ENCODE data around the gene GMPPA.
A peak's percentile ranks its signal among the peaks of the same experiment; 100 is the strongest.

Gene GMPPA

DNA sequence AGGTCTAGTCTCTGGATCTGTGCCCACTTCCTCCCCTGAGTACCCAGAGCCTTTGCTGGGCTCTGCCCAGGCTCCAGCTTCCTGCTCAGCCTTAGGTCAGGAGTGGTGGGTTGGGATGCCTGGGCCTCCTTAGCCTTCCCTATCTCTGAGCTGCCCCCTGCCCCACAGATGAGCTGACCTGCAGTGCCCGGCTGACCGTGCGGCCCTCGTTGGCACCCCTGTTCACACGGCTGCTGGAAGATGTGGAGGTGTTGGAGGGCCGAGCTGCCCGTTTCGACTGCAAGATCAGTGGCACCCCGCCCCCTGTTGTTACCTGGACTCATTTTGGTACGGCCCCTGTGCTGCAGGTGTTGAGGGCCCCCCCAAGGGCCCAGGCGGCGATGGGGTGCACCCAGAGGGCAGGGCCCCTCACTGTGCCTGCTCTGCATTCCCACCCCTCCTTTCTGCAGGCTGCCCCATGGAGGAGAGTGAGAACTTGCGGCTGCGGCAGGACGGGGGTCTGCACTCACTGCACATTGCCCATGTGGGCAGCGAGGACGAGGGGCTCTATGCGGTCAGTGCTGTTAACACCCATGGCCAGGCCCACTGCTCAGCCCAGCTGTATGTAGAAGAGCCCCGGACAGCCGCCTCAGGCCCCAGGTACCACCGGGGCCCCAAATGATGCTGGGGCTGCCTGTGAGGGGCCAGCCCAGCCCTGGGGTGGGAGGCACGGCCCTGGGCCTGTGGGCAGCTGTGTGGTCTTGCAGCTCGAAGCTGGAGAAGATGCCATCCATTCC is 30.1 kb upstream of the GMPPA start:
- no peak for DNase-seq (ENCODE audit: low read depth in 2 of 2)

DNA sequence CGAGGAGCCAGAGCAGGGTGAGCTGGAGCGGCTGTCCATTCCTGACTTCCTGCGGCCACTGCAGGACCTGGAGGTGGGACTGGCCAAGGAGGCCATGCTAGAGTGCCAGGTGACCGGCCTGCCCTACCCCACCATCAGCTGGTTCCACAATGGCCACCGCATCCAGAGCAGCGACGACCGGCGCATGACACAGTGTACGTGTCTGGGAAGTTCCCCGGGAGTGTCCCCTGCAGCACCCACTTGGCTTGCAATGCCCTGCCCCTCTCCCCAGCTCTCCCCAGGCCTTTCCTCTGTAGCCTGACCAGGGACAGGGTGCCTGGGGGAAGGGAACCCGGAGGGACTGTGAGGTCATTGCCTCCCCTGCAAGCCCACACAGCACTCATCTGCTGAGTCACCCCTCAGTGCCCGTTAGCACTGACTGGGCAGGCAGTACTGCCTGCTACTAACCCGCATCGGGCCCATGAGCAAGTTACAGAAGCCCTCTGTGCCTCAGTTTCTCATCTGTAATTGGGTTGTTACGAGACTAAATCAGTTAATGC is 29.4 kb upstream of the GMPPA start:
- no peak for DNase-seq (ENCODE audit: low read depth in 2 of 2)

DNA sequence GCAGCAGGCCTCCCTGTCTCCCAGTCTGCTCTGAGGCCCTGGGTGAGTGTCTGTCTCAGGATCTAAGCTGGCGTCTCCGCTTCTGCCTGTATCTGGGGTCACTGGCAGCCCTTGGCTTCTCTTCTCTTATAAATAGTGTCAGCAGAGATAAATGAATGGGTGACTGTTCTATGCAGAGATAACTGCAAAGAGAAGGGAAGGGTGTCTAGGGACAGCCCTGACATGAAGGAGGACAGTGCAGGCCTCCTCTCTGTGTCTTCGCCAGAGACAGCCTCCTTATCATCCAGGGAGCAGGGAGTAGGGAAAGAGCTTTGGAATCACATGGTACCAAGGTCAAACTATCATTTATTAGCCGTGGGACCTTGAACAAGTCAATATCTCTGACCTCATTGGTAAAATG is 28.3 kb upstream of the GMPPA start:
- DNase-seq (ENCODE audit: low read depth in 2 of 2): no peak

DNA sequence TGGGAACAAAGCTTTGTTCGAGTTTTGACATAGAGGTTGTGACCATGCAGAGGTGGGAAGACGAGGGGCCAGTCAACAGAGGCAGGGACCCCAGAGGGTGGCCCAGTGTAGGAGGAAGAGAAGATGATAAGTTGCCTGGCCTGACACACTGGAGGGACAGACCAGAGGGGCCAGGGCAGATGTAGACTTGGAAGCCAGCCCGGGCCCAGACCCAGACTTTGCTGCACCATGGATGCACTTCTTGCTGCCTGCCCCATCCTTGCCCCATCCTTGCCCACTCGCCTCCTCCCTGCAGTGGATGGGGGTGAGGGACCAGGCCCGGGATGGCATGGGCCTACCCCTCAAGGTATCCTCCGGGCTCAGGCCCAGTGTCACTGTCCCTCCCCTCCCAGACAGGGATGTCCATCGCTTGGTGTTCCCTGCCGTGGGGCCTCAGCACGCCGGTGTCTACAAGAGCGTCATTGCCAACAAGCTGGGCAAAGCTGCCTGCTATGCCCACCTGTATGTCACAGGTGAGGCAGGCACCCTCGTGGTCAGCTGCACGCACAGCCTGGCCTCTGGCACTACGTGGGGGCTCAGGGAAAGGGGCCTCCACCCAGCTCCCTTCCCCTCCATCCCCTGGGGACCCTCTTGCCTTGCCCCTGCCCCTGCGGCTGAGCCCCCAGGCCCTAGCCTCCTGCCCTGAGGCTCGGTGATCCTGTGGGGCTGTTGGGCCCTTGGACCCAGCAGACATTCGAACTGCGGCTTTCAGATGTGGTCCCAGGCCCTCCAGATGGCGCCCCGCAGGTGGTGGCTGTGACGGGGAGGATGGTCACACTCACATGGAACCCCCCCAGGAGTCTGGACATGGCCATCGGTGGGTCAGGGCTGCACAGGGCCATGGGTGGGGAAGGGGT is 27.0 kb upstream of the GMPPA start:
- no peak for DNase-seq (ENCODE audit: low read depth in 2 of 2)

DNA sequence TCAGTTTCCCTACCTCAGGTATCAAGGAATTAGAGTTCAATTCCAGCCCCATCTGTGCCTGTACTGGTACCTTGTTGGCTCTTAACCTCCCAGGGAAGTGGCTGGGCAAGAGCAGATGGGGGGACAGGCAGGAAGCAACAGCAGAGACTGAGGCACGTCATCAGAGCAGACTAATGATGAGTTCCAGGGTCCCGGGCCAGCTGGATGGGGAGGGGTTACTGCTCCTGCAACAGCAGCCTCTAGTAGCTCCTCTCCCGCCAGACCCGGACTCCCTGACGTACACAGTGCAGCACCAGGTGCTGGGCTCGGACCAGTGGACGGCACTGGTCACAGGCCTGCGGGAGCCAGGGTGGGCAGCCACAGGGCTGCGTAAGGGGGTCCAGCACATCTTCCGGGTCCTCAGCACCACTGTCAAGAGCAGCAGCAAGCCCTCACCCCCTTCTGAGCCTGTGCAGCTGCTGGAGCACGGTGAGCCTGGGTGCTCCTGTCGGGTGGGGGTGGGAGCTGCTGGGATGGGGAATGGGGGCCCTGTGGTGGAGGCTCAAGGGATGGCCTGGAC is 26.0 kb upstream of the GMPPA start:
- DNase-seq (ENCODE audit: low read depth in 2 of 2): no peak

DNA sequence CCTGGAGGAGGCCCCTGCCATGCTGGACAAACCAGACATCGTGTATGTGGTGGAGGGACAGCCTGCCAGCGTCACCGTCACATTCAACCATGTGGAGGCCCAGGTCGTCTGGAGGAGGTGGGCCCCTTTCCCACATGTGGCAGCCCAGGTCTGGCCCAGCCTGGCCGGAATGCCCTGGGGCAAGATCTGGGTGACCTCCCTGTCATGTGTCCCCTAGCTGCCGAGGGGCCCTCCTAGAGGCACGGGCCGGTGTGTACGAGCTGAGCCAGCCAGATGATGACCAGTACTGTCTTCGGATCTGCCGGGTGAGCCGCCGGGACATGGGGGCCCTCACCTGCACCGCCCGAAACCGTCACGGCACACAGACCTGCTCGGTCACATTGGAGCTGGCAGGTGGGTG is 25.2 kb upstream of the GMPPA start:
- no peak for DNase-seq (ENCODE audit: low read depth in 2 of 2)

DNA sequence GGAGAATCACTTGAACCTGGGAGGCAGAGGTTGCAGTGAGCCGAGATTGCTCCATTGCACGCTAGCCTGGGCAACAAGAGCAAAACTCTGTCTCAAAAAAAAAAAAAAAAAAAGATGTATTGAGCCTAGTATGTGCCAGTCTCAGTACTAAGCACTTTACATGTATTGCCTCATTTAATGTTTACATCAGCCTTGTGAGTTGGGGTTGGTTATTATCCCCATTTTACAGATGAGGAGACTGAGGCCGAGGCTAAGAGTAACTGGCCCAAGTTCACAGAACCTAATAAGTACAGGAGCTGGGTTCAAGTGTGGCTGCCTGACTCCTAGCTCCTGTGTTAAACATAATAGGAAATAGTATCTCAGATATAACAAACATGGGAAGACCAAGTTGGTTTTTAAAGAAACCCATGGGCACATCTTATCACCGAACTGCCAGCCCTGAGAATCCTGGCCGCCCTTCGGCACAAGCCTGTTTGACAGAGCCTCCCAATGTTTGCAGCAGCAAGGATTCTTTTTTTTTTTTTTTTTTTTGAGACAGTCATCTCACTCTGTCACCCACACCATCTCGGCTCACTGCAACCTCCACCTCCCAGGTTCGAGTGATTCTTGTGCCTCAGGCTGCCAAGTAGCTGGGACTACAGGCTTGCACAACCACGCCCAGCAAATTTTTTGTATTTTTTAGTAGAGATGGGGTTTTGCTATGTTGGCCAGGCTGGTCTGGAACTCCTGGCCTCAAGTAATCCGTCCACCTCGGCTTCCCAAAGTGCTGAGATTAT is 24.2 kb upstream of the GMPPA start:
- no peak for DNase-seq (ENCODE audit: low read depth in 2 of 2)

DNA sequence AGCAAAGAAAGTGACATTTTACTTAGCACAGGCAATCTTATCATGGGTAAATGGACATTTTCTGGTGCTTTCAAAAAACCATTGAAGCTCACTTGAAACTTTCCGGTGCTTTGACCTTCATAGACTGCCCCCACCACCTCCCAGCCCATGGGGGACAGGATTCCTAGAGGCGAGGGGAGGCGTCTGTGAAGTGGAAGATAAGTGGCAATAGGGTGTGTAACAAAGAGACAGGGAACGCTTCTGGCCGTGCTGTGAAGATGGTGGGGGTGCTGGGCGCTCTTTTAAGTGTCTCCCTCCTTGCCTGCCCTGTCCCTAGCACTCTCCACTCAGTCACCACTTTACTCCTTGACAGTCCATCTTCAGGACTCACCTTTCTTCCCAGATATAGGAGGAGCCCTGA is 23.4 kb upstream of the GMPPA start:
- no peak for DNase-seq (ENCODE audit: low read depth in 2 of 2)

DNA sequence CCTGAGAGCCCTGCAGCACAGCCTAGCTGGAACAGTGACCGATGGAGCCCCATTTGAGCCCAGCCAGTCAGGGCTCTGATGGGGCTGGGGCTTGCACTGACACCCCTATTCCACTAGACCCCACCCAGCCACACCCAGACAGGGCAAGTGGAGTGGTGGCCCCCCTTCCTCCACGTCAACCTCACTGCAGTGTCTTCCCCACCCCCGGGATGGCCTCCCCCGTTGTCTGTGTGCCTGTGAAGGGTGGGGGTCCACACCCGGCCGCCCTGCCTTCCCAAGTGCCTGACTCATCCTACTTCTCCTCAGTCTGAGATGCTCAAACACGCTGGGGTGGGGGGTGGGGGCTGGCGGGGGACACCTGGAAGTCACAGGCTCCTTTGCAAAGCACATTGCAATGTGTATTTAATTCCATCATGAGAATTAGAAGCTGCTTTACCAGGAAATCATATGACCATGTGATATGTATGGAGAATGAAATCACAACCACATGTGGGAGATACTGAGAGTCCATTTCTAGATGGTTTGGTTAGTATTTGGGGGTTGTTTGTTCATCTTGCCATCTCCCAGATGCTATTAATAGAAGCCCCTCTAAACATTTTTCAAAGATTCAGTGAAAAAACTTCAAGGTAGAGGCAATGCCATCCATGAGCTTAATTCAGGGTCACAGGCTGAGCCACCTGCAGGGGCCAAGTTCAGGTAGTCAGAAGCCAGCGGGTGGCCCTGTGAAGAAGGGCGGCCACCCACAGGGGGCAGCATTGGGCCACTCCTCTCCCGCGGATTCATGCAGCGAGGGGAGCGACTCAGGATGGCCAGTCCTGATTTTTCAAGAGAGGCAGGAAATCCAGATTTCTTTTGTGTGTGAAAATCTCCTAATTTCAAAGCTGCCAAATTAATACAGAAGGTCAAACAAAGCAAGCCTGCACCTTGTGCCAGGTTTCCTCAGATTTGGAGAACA is 22.7 kb upstream of the GMPPA start:
- DNase-seq (ENCODE audit: low read depth in 2 of 2): peak; percentile 35 to 69

DNA sequence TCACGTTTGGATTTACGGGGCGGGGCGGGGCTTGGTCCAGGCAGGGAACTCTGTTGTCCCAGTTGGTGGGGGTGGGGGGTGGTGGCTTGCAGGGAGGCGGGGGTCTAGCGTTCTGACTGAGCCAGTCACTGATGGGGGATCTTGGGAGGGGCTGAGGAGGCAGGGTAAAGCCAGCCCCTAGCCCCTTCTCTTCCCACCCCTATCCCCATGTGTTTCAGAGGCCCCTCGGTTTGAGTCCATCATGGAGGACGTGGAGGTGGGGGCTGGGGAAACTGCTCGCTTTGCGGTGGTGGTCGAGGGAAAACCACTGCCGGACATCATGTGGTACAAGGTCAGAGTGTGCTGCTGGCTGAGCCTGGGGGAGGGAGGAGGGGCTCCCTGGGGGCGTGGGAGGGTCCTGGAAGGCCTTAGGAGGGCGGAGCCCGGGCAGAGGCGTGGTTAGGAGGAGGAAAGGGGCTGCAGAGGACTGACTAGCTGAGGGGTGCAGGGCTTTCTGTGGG is 22.0 kb upstream of the GMPPA start:
- DNase-seq (ENCODE audit: low read depth in 2 of 2): no peak

DNA sequence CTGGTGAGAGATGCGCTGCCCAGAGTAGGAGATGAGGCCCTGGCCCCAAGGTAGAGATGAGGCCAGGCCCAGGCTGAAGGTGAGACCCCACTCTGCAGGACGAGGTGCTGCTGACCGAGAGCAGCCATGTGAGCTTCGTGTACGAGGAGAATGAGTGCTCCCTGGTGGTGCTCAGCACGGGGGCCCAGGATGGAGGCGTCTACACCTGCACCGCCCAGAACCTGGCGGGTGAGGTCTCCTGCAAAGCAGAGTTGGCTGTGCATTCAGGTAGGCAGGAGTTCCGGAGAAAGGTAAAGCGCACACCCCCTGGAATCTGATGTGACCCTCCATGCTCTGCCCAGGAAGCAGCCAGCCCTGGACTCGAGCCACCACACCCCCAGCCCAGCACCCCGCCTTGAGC is 21.5 kb upstream of the GMPPA start:
- no peak for DNase-seq (ENCODE audit: low read depth in 2 of 2)

DNA sequence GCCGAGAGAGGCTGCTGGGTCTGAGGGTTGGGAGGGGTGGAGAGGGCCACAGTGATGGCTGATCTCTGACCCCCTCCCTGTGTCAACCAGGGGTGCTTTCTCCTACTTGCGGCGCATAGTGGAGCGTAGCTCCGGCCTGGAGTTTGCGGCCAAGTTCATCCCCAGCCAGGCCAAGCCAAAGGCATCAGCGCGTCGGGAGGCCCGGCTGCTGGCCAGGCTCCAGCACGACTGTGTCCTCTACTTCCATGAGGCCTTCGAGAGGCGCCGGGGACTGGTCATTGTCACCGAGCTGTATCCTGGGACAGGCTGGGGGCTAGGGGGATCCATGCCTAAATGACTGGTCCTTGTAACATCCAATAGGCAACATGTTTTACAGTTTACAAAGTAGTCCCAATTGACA is 20.9 kb upstream of the GMPPA start:
- no peak for DNase-seq (ENCODE audit: low read depth in 2 of 2)

DNA sequence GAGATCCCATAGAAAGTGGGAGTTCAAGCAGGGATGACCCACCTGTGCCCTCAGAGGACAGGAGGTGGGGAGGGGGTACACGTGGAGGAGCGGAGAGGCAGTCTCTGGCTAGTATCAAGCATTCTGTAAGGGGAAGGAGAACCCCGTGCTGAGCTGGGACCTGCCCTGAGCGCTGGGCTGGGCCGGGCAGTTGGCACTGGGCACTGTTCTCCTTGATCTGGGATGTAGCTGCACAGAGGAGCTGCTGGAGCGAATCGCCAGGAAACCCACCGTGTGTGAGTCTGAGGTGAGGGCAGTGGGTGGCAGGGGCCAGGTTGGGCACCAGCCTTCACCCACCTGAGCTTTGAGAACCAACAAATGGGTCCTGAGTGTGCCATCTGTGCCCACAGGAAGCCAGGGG is 19.8 kb upstream of the GMPPA start:
- DNase-seq (ENCODE audit: low read depth in 2 of 2): no peak

DNA sequence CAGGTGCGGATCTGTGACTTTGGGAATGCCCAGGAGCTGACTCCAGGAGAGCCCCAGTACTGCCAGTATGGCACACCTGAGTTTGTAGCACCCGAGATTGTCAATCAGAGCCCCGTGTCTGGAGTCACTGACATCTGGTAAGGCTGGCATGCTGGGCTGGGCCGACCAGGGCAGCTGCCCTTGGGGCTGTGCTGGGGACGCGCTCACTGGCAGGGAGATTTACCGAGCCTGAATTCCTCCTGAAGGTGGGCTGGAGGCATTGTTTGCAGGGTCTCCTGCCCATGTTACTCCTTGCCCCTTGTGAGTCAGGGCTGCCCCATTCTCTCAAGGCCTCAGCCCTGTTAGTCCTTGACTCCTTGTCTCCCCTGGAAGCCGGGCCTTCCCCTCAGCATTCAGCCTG is 18.7 kb upstream of the GMPPA start:
- no peak for DNase-seq (ENCODE audit: low read depth in 2 of 2)

DNA sequence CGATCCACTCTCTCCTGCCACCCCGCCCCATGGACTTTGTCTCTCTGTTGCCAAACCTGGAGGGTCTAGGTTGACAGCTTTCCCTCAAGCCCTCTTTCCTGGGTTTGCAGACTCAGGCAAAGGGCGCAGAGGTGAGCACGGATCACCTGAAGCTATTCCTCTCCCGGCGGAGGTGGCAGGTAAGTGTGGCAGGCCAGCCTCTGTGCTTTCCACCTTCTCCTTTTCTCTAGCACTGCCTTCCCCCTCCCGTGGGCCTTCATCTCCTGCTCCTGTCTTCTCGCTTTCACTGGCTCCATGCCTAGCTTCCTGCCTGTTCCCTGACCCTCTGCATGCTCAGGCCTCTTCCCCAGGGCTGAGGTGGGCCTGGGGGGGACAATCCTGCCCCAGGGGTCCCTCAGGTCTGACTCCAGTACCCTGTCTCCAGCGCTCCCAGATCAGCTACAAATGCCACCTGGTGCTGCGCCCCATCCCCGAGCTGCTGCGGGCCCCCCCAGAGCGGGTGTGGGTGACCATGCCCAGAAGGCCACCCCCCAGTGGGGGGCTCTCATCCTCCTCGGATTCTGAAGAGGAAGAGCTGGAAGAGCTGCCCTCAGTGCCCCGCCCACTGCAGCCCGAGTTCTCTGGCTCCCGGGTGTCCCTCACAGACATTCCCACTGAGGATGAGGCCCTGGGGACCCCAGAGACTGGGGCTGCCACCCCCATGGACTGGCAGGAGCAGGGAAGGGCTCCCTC is 15.9 kb upstream of the GMPPA start:
- no peak for DNase-seq (ENCODE audit: low read depth in 2 of 2)

DNA sequence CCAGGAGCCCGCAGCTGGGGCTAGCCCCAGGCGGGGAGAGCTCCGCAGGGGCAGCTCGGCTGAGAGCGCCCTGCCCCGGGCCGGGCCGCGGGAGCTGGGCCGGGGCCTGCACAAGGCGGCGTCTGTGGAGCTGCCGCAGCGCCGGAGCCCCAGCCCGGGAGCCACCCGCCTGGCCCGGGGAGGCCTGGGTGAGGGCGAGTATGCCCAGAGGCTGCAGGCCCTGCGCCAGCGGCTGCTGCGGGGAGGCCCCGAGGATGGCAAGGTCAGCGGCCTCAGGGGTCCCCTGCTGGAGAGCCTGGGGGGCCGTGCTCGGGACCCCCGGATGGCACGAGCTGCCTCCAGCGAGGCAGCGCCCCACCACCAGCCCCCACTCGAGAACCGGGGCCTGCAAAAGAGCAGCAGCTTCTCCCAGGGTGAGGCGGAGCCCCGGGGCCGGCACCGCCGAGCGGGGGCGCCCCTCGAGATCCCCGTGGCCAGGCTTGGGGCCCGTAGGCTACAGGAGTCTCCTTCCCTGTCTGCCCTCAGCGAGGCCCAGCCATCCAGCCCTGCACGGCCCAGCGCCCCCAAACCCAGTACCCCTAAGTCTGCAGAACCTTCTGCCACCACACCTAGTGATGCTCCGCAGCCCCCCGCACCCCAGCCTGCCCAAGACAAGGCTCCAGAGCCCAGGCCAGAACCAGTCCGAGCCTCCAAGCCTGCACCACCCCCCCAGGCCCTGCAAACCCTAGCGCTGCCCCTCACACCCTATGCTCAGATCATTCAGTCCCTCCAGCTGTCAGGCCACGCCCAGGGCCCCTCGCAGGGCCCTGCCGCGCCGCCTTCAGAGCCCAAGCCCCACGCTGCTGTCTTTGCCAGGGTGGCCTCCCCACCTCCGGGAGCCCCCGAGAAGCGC is 15.0 kb upstream of the GMPPA start:
- no peak for DNase-seq (ENCODE audit: low read depth in 2 of 2)

DNA sequence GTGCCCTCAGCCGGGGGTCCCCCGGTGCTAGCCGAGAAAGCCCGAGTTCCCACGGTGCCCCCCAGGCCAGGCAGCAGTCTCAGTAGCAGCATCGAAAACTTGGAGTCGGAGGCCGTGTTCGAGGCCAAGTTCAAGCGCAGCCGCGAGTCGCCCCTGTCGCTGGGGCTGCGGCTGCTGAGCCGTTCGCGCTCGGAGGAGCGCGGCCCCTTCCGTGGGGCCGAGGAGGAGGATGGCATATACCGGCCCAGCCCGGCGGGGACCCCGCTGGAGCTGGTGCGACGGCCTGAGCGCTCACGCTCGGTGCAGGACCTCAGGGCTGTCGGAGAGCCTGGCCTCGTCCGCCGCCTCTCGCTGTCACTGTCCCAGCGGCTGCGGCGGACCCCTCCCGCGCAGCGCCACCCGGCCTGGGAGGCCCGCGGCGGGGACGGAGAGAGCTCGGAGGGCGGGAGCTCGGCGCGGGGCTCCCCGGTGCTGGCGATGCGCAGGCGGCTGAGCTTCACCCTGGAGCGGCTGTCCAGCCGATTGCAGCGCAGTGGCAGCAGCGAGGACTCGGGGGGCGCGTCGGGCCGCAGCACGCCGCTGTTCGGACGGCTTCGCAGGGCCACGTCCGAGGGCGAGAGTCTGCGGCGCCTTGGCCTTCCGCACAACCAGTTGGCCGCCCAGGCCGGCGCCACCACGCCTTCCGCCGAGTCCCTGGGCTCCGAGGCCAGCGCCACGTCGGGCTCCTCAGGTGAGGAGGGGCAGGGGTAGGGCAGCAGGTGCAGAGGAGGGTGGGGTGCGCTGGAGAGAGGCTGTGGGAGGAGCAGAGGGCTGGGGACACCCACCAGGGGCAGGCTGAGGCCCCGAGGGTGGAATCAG is 14.1 kb upstream of the GMPPA start:
- no peak for DNase-seq (ENCODE audit: low read depth in 2 of 2)

DNA sequence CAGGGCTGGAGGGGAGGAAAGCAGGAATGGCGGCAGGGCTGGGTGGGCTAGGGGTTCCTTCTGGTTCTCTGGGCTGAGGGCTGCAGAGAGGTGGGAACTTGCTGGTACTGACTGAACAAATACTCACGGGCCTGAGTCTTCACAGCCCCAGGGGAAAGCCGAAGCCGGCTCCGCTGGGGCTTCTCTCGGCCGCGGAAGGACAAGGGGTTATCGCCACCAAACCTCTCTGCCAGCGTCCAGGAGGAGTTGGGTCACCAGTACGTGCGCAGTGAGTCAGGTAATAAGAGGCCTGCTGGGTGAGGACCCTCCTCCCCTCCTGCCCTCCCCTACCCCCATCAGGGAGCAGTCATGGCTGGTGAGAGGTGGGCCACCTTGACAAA is 13.5 kb upstream of the GMPPA start:
- no peak for DNase-seq (ENCODE audit: low read depth in 2 of 2)
